Mononuclear cell (primary cell): ENCODE data around the gene P4HB. TPM values are rescaled to one million over a fixed set of nuclear protein-coding genes. Genes with fewer than 3 reads are reported as not detected.

Experiments used
- H3K27me3 ChIP-seq: 2 replicates; pipeline ENCODE4 v1.6.0; 2011; ENCODE audit warnings: low read length, control low read depth; ENCODE audit not compliant: insufficient read depth
- H3K4me1 ChIP-seq: 2 replicates; pipeline ENCODE4 v1.5.1; 2011; ENCODE audit warnings: mild to moderate bottlenecking, low read length, control low read depth; ENCODE audit not compliant: insufficient read depth
- H3K4me3 ChIP-seq: 2 replicates; pipeline ENCODE4 v1.5.1; 2011; ENCODE audit warnings: mild to moderate bottlenecking, low read length, moderate library complexity
- H3K9me3 ChIP-seq: 2 replicates; pipeline ENCODE4 v1.5.1; 2011; ENCODE audit warnings: low read depth, mild to moderate bottlenecking, control low read depth, low read length
- total RNA-seq: library from RNA; depleted of rRNA; stranded (reverse); fragments of >200 nt; gene quantifications from one replicate; pipeline ENCODE4 v1.2.3, GENCODE V29; 2012

The P4HB gene
- total RNA-seq, 1 donor: 239 TPM

DNA sequence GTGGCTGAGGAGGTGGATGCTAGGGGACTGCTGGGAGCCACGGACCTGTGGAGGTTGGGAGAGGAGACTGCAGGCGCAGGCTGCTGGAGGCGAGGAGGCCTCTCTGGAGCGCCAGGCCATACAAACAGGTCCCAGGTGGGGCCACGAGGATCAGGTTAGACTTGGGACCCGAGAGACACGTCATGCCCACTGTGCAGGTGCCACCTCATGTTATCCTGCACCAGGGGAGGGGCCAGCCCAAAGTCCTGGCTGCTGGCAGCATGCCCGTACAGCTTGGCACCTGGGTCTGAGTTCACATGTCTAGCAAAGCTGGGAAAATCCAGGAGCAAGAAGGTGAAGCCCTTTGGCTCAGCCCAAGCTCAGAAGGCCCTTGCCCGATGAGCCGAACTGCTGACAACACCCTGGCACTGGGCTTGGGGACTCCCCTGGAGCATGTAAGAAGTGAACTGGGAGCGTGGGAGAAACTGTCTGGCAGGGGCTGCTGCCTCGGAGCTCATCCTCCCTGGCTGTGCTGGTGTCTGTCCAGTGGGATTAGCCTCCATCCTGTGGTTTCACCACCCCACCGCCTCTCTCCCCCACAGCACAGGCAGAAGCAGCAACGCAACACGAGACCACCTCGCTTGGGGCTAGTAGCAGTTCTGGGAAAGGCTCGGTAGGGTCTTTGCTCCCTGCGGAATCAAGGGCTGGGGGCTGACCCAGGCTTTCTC, 5.6 kb upstream of the P4HB start:
- H3K4me1 ChIP-seq: peaks cover 64% of the 10 kb centered on the region
- H3K27me3 ChIP-seq: no peaks in the 10 kb centered on the region
- H3K4me3 ChIP-seq: no peak overlapping the region
- no peaks in the 10 kb centered on the region for H3K9me3 ChIP-seq

- H3K4me1 ChIP-seq: peaks cover 63% of the 10 kb centered on the region
- H3K4me3 ChIP-seq: no peak overlapping the region
- H3K9me3 ChIP-seq: no peaks in the 10 kb centered on the region
- H3K27me3 ChIP-seq: no peaks in the 10 kb centered on the region
Observed at GRCh38 chr17:81865358-81865732, 5.0 kb upstream of the P4HB start.

GRCh38 chr17:81863833-81864768, 3.8 kb upstream of the P4HB start:
- no peaks in the 10 kb centered on the region for H3K9me3 ChIP-seq
- peaks cover 59% of the 10 kb centered on the region for H3K4me1 ChIP-seq
- H3K4me3 ChIP-seq: no peak overlapping the region
- H3K27me3 ChIP-seq: no peaks in the 10 kb centered on the region

DNA sequence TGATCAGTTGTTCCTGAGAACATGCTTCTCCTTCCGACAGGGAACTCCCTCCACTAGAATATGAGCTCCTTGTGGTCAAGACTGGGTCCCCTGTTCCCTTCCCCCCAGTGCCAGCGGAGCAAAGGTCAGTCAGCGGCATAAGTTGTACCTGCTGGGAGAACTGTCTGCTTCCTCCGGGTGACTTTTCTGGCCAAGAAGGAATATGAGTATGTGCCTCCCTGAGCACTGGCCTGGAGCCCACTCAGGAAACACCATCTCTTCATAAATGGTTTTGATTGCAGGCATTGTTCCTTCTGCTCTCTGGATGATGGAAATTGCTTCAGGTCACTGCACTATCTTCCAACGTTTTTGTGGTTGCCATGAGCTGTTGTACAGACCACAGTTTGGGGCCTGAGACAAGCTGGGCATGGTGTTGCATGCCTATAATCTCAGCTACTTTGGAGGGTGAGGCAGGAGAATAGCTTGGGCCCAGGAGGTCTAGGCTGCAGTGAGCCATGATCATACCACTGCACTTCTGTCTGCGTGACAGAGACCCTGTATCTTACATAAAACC, 2.9 kb upstream of the P4HB start:
- Histone ChIP-seq H3K4me1 (peaks cover 61% of the 10 kb centered on the region), H3K9me3 (no peaks in the 10 kb centered on the region), H3K27me3 (no peaks in the 10 kb centered on the region), H3K4me3 (no peak overlapping the region)

- no peaks in the 10 kb centered on the region for H3K9me3 ChIP-seq
- H3K27me3 ChIP-seq: no peaks in the 10 kb centered on the region
- peak overlapping the region; percentile 55 for H3K4me3 ChIP-seq
- H3K4me1 ChIP-seq: peaks cover 44% of the 10 kb centered on the region
Observed at GRCh38 chr17:81860756-81861568, 627 bp upstream of the P4HB start.

DNA sequence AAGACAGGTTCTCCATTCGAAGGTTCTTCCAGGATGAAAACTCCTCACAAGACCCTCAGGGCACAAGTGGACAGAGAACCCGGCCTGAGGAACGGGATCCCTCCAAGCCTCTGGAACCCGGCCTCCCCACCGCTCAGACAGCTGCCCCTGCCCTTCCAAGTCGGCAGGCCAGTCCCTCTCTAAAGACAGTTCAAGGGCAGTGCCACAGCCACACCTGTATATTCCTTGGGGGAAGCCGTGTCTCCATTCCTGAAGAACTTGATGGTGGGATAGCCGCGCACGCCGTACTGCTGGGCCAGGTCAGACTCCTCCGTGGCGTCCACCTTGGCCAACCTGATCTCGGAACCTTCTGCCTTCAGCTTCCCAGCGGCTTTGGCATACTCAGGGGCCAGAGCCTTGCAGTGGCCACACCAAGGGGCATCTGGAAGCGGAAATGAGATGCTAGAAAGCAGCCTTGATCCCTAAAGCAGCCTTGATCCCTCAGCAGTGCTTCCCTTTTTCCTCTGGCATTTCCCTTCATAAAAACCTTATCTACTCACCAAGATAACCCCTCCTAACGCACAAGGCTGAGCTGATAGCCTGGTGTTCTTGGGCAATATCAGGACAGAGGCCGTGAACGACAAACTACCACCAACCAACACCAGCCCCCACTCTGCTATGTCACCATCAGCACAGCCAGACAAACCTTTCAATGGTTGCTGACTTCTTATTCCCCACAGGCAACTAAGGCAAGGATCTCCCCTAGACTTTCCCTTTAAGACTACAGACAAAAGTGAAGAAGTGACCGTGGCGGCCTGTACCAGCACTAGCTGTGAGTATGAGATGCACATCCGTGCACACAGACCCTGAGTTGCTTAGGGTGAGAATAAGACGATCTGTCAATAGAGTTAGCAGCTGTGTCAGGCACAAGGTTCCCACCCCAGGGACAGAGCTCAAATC, 1.1 kb downstream of the P4HB start:
- Histone ChIP-seq H3K4me3 (peak overlapping the region; percentile 66), H3K27me3 (no peaks in the 10 kb centered on the region), H3K9me3 (no peaks in the 10 kb centered on the region), H3K4me1 (peaks cover 44% of the 10 kb centered on the region)

- Histone ChIP-seq H3K9me3 (no peaks in the 10 kb centered on the region), H3K27me3 (no peaks in the 10 kb centered on the region), H3K4me1 (peaks cover 42% of the 10 kb centered on the region), H3K4me3 (no peak overlapping the region)
Observed at GRCh38 chr17:81858170-81858966, 2.0 kb downstream of the P4HB start.

DNA sequence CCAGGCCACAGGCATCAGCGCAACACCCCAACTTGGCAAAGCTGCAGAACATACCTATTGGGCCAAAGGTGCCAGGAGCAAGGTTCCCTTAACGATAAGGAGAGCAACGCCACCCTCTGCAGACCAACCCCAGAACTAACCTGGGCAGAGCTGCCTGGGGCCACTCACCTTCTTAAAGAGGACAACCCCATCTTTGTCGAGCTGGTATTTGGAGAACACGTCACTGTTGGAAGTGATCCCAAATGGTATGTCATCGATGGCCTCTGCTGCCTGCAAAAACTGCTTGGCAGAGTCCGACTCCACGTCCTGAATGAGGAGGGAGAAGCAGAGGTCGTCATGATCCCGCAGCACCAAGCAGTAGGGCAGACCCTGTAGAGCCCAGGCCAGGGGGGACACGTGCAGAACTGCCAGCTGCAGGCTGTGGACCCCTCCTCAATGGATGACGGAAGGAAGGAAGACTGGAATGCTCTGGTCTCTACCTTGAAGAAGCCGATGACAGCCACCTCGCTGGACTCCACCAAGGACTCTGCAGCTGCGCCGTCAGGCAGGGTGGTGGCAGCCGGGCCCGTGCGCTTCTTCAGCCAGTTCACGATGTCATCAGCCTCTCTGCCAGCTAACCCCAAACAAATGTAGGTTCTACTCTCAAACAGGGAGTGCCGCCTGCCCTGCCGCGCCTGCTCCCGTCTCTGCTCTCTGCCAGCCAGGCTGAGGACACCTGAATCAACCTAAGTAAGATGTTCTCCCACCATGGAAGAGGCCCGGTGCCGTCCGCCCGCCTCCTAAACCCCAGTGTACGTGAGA, 5.2 kb downstream of the P4HB start:
- Histone ChIP-seq H3K4me1 (peaks cover 22% of the 10 kb centered on the region), H3K9me3 (no peaks in the 10 kb centered on the region), H3K27me3 (no peaks in the 10 kb centered on the region), H3K4me3 (no peak overlapping the region)

DNA sequence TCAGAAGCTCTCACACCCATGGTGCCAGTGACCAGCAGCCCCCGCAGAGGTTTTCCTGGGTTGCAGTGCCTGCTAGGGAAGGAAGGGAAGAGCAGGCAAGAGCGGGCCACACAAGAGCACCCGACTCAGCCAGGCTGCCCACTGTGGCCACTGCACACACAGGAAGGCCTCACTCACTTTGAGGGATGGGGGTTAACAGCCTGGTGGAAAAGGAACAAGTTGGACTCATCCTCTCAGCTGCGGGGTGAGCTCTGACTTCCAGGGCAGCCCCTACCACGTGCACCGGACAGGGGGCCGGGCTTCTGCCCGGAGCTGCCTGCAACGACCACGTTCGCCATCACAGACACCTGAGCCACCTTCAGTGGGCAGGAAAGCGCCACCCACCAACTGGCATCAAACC, 8.1 kb downstream of the P4HB start:
- H3K9me3 ChIP-seq: no peaks in the 10 kb centered on the region
- H3K27me3 ChIP-seq: no peaks in the 10 kb centered on the region
- no peak overlapping the region for H3K4me3 ChIP-seq
- H3K4me1 ChIP-seq: no peaks in the 10 kb centered on the region

GRCh38 chr17:81851423-81851822, 8.9 kb downstream of the P4HB start:
- H3K27me3 ChIP-seq: no peaks in the 10 kb centered on the region
- H3K9me3 ChIP-seq: no peaks in the 10 kb centered on the region
- no peak overlapping the region for H3K4me3 ChIP-seq
- no peaks in the 10 kb centered on the region for H3K4me1 ChIP-seq

GRCh38 chr17:81849457-81849856, 10.9 kb downstream of the P4HB start:
- Histone ChIP-seq H3K27me3 (no peaks in the 10 kb centered on the region), H3K9me3 (no peaks in the 10 kb centered on the region), H3K4me1 (no peaks in the 10 kb centered on the region), H3K4me3 (no peak overlapping the region)

- Histone ChIP-seq H3K9me3 (no peaks in the 10 kb centered on the region), H3K27me3 (no peaks in the 10 kb centered on the region), H3K4me3 (no peak overlapping the region), H3K4me1 (no peaks in the 10 kb centered on the region)
Observed at GRCh38 chr17:81846743-81847689, 13.3 kb downstream of the P4HB start.
